HepG2 (cell line): ENCODE data around the gene AKR7A2.

Experiments used
- CCAR2 ChIP-seq: fragments of 200-400 bp; formaldehyde crosslinking; optimal IDR thresholded peaks from 2 replicates; pipeline ENCODE3; 2018; ENCODE audit warnings: low read depth, mild to moderate bottlenecking, low read length, moderate library complexity
- FIP1L1 ChIP-seq: fragments of 200-400 bp; formaldehyde crosslinking; IDR thresholded peaks from 2 replicates; pipeline ENCODE4 v1.6.1; 2018; ENCODE audit warnings: low read depth, mild to moderate bottlenecking, low read length, moderate library complexity, borderline replicate concordance; ENCODE audit not compliant: insufficient read depth
- KAT2B ChIP-seq: fragments of 150-350 bp; IDR thresholded peaks from 2 replicates; pipeline ENCODE4 v1.6.1; 2014; ENCODE audit warnings: low read depth, low read length, borderline replicate concordance
- MED1 ChIP-seq: sonication (generic); formaldehyde crosslinking; IDR thresholded peaks from 2 replicates; pipeline ENCODE4 v1.4.0; 2020; ENCODE audit warnings: missing genetic modification reagents
- TMF1 ChIP-seq: sonication (generic); formaldehyde crosslinking; IDR thresholded peaks from 2 replicates; pipeline ENCODE4 v1.8.1; 2022; ENCODE audit warnings: low read depth, missing genetic modification reagents
- ZNF644 ChIP-seq: IDR thresholded peaks from 2 replicates; pipeline ENCODE4 v1.6.1; 2016; ENCODE audit warnings: low read depth
- ZNF747 ChIP-seq: sonication (generic); formaldehyde crosslinking; IDR thresholded peaks from 2 replicates; pipeline ENCODE4 v1.8.1; 2023; ENCODE audit warnings: missing genetic modification reagents, mild to moderate bottlenecking, borderline replicate concordance
- TF ChIP-seq, protein P1 (sequence below): sonication (generic); formaldehyde crosslinking; IDR thresholded peaks from 2 replicates; pipeline ENCODE4 v1.4.0; 2020; ENCODE audit warnings: mild to moderate bottlenecking, missing genetic modification reagents
- TF ChIP-seq, protein P2 (sequence below): sonication (generic); formaldehyde crosslinking; IDR thresholded peaks from 2 replicates; pipeline ENCODE4 v1.5.0; 2020; ENCODE audit warnings: mild to moderate bottlenecking, missing genetic modification reagents, moderate library complexity

DNA sequence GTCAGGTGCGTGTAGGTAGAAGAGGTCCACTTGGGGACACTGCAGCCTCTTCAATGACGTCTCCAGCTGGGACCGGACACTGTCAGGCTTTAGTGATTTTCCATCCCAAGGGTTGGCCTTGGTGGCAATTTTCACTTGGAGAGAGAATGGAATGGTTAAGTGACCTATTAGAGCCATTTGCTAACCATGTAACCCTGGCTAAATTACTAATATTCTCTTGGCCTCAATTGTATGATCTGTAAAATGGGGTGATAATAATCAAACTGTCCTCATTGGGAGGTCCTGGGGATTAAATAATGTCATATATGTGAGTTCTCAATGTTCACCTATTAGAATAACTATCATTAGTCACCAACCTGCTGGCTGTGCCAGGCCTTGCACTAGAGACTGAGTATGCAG, 3.4 kb downstream of the AKR7A2 start:
- no peak for TF ChIP-seq CCAR2
- no peak for TF ChIP-seq TMF1 (CRISPR knock-in tag)
- TF ChIP-seq ZNF644 (CRISPR knock-in tag), result no peak
- no peak for TF ChIP-seq KAT2B
- TF ChIP-seq MED1, result no peak
- no peak for TF ChIP-seq ZNF747 (CRISPR knock-in tag)
- TF ChIP-seq, protein P1, sequence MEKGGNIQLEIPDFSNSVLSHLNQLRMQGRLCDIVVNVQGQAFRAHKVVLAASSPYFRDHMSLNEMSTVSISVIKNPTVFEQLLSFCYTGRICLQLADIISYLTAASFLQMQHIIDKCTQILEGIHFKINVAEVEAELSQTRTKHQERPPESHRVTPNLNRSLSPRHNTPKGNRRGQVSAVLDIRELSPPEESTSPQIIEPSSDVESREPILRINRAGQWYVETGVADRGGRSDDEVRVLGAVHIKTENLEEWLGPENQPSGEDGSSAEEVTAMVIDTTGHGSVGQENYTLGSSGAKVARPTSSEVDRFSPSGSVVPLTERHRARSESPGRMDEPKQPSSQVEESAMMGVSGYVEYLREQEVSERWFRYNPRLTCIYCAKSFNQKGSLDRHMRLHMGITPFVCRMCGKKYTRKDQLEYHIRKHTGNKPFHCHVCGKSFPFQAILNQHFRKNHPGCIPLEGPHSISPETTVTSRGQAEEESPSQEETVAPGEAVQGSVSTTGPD (CRISPR knock-in tag), result no peak
- TF ChIP-seq, protein P2, sequence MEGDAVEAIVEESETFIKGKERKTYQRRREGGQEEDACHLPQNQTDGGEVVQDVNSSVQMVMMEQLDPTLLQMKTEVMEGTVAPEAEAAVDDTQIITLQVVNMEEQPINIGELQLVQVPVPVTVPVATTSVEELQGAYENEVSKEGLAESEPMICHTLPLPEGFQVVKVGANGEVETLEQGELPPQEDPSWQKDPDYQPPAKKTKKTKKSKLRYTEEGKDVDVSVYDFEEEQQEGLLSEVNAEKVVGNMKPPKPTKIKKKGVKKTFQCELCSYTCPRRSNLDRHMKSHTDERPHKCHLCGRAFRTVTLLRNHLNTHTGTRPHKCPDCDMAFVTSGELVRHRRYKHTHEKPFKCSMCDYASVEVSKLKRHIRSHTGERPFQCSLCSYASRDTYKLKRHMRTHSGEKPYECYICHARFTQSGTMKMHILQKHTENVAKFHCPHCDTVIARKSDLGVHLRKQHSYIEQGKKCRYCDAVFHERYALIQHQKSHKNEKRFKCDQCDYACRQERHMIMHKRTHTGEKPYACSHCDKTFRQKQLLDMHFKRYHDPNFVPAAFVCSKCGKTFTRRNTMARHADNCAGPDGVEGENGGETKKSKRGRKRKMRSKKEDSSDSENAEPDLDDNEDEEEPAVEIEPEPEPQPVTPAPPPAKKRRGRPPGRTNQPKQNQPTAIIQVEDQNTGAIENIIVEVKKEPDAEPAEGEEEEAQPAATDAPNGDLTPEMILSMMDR (CRISPR knock-in tag), result no peak
- TF ChIP-seq FIP1L1, result no peak
